Natural killer cell (primary cell): Measurements from ENCODE around the gene IRAG1. TPM values are rescaled to one million over a fixed set of nuclear protein-coding genes. Genes with fewer than 3 reads are reported as not detected.

ENCODE experiments used
- ATAC-seq, 3 donors: fragments of 150-1000 bp in 2 of 3; fragments of 200-7000 bp in 1 of 3; cut with Tn5 transposase; 1 replicate in 1 of 3; 2 replicates in 2 of 3; pipeline ENCODE4 v1.10.0; 2021; ENCODE audit warnings: mild to moderate bottlenecking in 2 of 3, moderate library complexity in 2 of 3
- DNase-seq, 2 donors: peaks; one replicate each; pipeline versions ENCODE4 v3.0.0 to v3.0.0-alpha.2; 2013 to 2021; ENCODE audit warnings: mixed read lengths in 1 of 2
- H3K27ac ChIP-seq: one replicate; pipeline ENCODE4 v1.5.1; 2013; ENCODE audit warnings: mild to moderate bottlenecking, low read length
- H3K27me3 ChIP-seq: one replicate; pipeline ENCODE4 v1.6.1; 2013; ENCODE audit warnings: low read length; ENCODE audit not compliant: control insufficient read depth, insufficient read depth
- H3K36me3 ChIP-seq: one replicate; pipeline ENCODE4 v1.6.1; 2013; ENCODE audit warnings: low read length; ENCODE audit not compliant: control insufficient read depth, insufficient read depth
- H3K4me1 ChIP-seq: one replicate; pipeline ENCODE4 v1.6.1; 2013; ENCODE audit warnings: low read length; ENCODE audit not compliant: control insufficient read depth, insufficient read depth
- H3K4me3 ChIP-seq: one replicate; pipeline ENCODE4 v1.5.1; 2013; ENCODE audit warnings: low read length
- H3K9me3 ChIP-seq: one replicate; pipeline ENCODE4 v1.6.1; 2013; ENCODE audit warnings: low read length; ENCODE audit not compliant: control insufficient read depth, insufficient read depth
- H3K27ac Mint-ChIP-seq, 2 donors: one replicate each; pipeline ENCODE4 v1.8.0; 2022; ENCODE audit warnings: mild to moderate bottlenecking in 2 of 2, mixed read lengths in 2 of 2, moderate library complexity in 1 of 2
- H3K27me3 Mint-ChIP-seq, 2 donors: one replicate each; pipeline ENCODE4 v1.8.0; 2022; ENCODE audit warnings: low read depth in 2 of 2, mixed read lengths in 2 of 2
- H3K36me3 Mint-ChIP-seq: one replicate; pipeline ENCODE4 v1.8.0; 2022; ENCODE audit warnings: mixed read lengths
- H3K4me1 Mint-ChIP-seq, 2 donors: one replicate each; pipeline ENCODE4 v1.8.0; 2022; ENCODE audit warnings: mixed read lengths in 2 of 2
- H3K4me3 Mint-ChIP-seq: one replicate; pipeline ENCODE4 v1.8.0; 2022; ENCODE audit warnings: mild to moderate bottlenecking, moderate library complexity, mixed read lengths
- H3K9me3 Mint-ChIP-seq, 2 donors: one replicate each; pipeline ENCODE4 v1.8.0; 2022; ENCODE audit warnings: mixed read lengths in 2 of 2
- WGBS: methylation state at CpG from one replicate; pipeline ENCODE4 v1.1.7; 2013; ENCODE audit warnings: missing lambda C conversion rate; ENCODE audit not compliant: insufficient coverage; 5-methylcytosine and 5-hydroxymethylcytosine counted together
- intact Hi-C: fragments of 100-400 bp; cut with micrococcal nuclease; formaldehyde crosslinking; loops from one replicate; pipeline ENCODE4 v1.14.2; 2022
- total RNA-seq, 4 donors: library from RNA; stranded (reverse); fragments of 120-200 nt in 1 of 4; gene quantifications; one replicate each; pipeline versions ENCODE4 v1.2.3 to v1.2.4, GENCODE V29; 2013 to 2022
- TF ChIP-seq, protein P1 (sequence below): fragments of 200-600 bp; IDR thresholded peaks from one replicate; pipeline ENCODE4 v1.8.0; 2022; ENCODE audit warnings: antibody characterized with exemption

The IRAG1 gene
- total RNA-seq, 3 donors from 2014 or later (not counting 1 experiment from before 2014, with no cell fraction given): 0.50 to 0.54 TPM; not detected in 1

DNA sequence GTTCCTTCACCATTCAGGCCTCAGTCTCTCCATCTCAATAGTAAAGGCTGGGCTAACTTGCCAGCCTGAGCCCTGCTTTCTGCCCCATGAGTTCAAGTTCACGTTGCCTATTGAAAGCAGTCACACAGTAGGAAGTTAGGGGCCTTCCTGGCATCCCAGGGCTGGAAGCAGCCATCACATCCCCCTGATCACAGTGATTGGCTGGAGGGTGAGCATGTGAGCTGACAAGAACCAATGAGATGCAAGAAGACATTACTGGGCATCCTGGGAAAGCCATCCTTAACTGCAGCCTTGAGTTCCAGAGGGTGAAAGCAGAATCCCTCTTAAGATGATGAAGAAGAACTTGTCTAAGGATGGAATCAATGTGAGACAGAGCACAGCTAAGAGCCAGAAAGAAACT is 29.1 kb downstream of the IRAG1 start:
- Mint-ChIP-seq H3K27ac (no peak overlapping the region), H3K36me3 (no peaks in the 10 kb centered on the region), H3K4me3 (no peak overlapping the region), H3K9me3 (no peaks in the 10 kb centered on the region), H3K4me1 (no peaks in the 10 kb centered on the region), H3K27me3 (peaks cover 0 to 6% of the 10 kb centered on the region in 2 donors)
- H3K4me1 ChIP-seq: no peaks in the 10 kb centered on the region
- TF ChIP-seq, protein P1, sequence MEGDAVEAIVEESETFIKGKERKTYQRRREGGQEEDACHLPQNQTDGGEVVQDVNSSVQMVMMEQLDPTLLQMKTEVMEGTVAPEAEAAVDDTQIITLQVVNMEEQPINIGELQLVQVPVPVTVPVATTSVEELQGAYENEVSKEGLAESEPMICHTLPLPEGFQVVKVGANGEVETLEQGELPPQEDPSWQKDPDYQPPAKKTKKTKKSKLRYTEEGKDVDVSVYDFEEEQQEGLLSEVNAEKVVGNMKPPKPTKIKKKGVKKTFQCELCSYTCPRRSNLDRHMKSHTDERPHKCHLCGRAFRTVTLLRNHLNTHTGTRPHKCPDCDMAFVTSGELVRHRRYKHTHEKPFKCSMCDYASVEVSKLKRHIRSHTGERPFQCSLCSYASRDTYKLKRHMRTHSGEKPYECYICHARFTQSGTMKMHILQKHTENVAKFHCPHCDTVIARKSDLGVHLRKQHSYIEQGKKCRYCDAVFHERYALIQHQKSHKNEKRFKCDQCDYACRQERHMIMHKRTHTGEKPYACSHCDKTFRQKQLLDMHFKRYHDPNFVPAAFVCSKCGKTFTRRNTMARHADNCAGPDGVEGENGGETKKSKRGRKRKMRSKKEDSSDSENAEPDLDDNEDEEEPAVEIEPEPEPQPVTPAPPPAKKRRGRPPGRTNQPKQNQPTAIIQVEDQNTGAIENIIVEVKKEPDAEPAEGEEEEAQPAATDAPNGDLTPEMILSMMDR: no peak
- DNase-seq: no peak
- WGBS: 89% methylated on average over 1 of the region's 1 CpG
- no peaks in the 10 kb centered on the region for H3K9me3 ChIP-seq
- intact Hi-C loops: no loop called here
- no peak overlapping the region for H3K27ac ChIP-seq
- no peak overlapping the region for H3K4me3 ChIP-seq
- no peaks in the 10 kb centered on the region for H3K36me3 ChIP-seq
- no peaks in the 10 kb centered on the region for H3K27me3 ChIP-seq
- no peak for ATAC-seq

- Histone ChIP-seq H3K27me3 (no peaks in the 10 kb centered on the region), H3K4me1 (no peaks in the 10 kb centered on the region), H3K36me3 (no peaks in the 10 kb centered on the region), H3K9me3 (no peaks in the 10 kb centered on the region), H3K27ac (no peak overlapping the region), H3K4me3 (no peak overlapping the region)
- intact Hi-C loops: no loop called here
- ATAC-seq: no peak
- WGBS: 47% methylated on average over 6 of the region's 6 CpGs
- Mint-ChIP-seq H3K27ac (no peak overlapping the region), H3K4me1 (peaks cover 0 to 4% of the 10 kb centered on the region in 2 donors), H3K27me3 (peaks cover 0 to 6% of the 10 kb centered on the region in 2 donors), H3K4me3 (no peak overlapping the region), H3K9me3 (no peaks in the 10 kb centered on the region), H3K36me3 (no peaks in the 10 kb centered on the region)
- TF ChIP-seq, protein P1: no peak
- no peak for DNase-seq
Measured at GRCh38 chr11:10663990-10664389, 29.6 kb downstream of the IRAG1 start.

- no peaks in the 10 kb centered on the region for H3K4me1 ChIP-seq
- no peaks in the 10 kb centered on the region for H3K9me3 ChIP-seq
- Mint-ChIP-seq H3K4me3 (no peak overlapping the region), H3K9me3 (no peaks in the 10 kb centered on the region), H3K4me1 (peaks cover 0 to 5% of the 10 kb centered on the region in 2 donors), H3K27ac (no peak overlapping the region), H3K27me3 (peaks cover 0 to 6% of the 10 kb centered on the region in 2 donors), H3K36me3 (no peaks in the 10 kb centered on the region)
- no peak overlapping the region for H3K4me3 ChIP-seq
- DNase-seq (no peak), ATAC-seq (no peak)
- no peaks in the 10 kb centered on the region for H3K36me3 ChIP-seq
- intact Hi-C loops: no loop called here
- no peak overlapping the region for H3K27ac ChIP-seq
- H3K27me3 ChIP-seq: no peaks in the 10 kb centered on the region
- TF ChIP-seq, protein P1: no peak
Measured at GRCh38 chr11:10663365-10663764, 30.2 kb downstream of the IRAG1 start.

GRCh38 chr11:10660323-10660722 is 33.2 kb downstream of the IRAG1 start:
- H3K4me1 Mint-ChIP-seq: peaks cover 0 to 5% of the 10 kb centered on the region in 2 donors
- intact Hi-C loops: no loop called here
- TF ChIP-seq, protein P1: no peak
- Histone ChIP-seq H3K4me1 (peaks cover 10% of the 10 kb centered on the region), H3K9me3 (no peaks in the 10 kb centered on the region), H3K27ac (no peak overlapping the region), H3K4me3 (no peak overlapping the region), H3K27me3 (no peaks in the 10 kb centered on the region), H3K36me3 (no peaks in the 10 kb centered on the region)
- no peaks in the 10 kb centered on the region for H3K9me3 Mint-ChIP-seq
- no peaks in the 10 kb centered on the region for H3K36me3 Mint-ChIP-seq
- DNase-seq (no peak), ATAC-seq (no peak)
- H3K4me3 Mint-ChIP-seq: no peak overlapping the region
- 95% methylated on average over 1 of the region's 2 CpGs for WGBS
- H3K27ac Mint-ChIP-seq: no peak overlapping the region
- H3K27me3 Mint-ChIP-seq: peaks cover 0 to 3% of the 10 kb centered on the region in 2 donors
